Ascending aorta (tissue), 2 donors: ENCODE measurements around the gene ERC1. TPM values are rescaled to one million over a fixed set of nuclear protein-coding genes. Genes with fewer than 3 reads are reported as not detected.
"Not testable (repeated sequence)": the region's sequence is repeated elsewhere in the genome, so short reads cannot be mapped to it uniquely, and the experiment has no call there.

Experiments used
- DNase-seq, 2 donors: peaks; one replicate each; pipeline ENCODE4 v3.0.0-alpha.2; 2019; ENCODE audit warnings: low spot score in 2 of 2
- H3K27ac ChIP-seq, 2 donors: fragments of 200-600 bp; sonication (generic); one replicate each; pipeline ENCODE4 v1.5.1; 2016 to 2017; ENCODE audit warnings: mild to moderate bottlenecking in 1 of 2
- H3K27me3 ChIP-seq: fragments of 200-600 bp; sonication (generic); one replicate; pipeline ENCODE4 v1.5.1; 2017
- H3K36me3 ChIP-seq, 2 donors: fragments of 200-600 bp; sonication (generic); one replicate each; pipeline ENCODE4 v1.5.1; 2016
- H3K4me1 ChIP-seq, 2 donors: fragments of 200-600 bp; sonication (generic); one replicate each; pipeline ENCODE4 v1.5.1; 2016 to 2017; ENCODE audit warnings: mild to moderate bottlenecking in 1 of 2
- H3K4me3 ChIP-seq, 2 donors: fragments of 200-600 bp; sonication (generic); one replicate each; pipeline ENCODE4 v1.5.1; 2016 to 2017; ENCODE audit warnings: mild to moderate bottlenecking in 1 of 2
- H3K9me3 ChIP-seq, 2 donors: fragments of 200-600 bp; sonication (generic); one replicate each; pipeline ENCODE4 v1.5.1; 2016
- intact Hi-C: fragments of 100-400 bp; cut with DNase I; formaldehyde crosslinking; loops from one replicate; pipeline ENCODE4 v1.15.1; 2023
- total RNA-seq: library from RNA; depleted of rRNA; stranded (reverse); fragments of >200 nt; gene quantifications from one replicate; pipeline ENCODE4 v1.1.0, GENCODE V29; 2016
- TF ChIP-seq, protein P1 (sequence below), 3 experiments: fragments of 200-600 bp in 2 of 3; fragments of 450-650 bp in 1 of 3; sonication (generic) in 2 of 3; IDR thresholded peaks; one replicate each; pipeline ENCODE4 v1.5.1; 2016 to 2019; ENCODE audit warnings: antibody characterized with exemption in 3 of 3, mild to moderate bottlenecking in 1 of 3, moderate library complexity in 1 of 3

Gene ERC1
- total RNA-seq, 1 donor from 2014 or later = 41.4 TPM

DNA sequence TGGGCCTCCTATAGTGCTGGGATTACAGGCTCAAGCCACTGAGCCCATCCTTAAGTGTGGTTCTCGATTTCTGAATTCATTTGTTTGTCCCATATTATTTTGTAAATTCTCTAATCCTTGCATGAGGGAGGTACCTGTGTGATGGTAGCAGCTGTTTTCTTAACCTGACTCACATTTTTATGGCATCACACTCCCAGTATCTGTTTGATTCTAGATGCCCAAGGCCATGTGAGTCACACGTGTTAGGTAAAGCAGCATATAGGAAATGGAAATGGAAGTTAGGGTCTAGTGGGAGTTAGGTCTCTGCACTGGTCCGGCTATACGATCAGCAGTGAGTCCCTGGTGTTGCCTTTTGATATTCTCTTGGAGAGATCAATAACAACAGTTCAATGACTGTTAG, 198.1 kb downstream of the ERC1 start:
- no peaks in the 10 kb centered on the region for H3K27me3 ChIP-seq
- H3K27ac ChIP-seq = no peak overlapping the region
- intact Hi-C loops = no loop called here
- no peaks in the 10 kb centered on the region for H3K9me3 ChIP-seq
- DNase-seq = no peak
- no peaks in the 10 kb centered on the region for H3K4me1 ChIP-seq
- no peak overlapping the region for H3K4me3 ChIP-seq
- TF ChIP-seq, protein P1, sequence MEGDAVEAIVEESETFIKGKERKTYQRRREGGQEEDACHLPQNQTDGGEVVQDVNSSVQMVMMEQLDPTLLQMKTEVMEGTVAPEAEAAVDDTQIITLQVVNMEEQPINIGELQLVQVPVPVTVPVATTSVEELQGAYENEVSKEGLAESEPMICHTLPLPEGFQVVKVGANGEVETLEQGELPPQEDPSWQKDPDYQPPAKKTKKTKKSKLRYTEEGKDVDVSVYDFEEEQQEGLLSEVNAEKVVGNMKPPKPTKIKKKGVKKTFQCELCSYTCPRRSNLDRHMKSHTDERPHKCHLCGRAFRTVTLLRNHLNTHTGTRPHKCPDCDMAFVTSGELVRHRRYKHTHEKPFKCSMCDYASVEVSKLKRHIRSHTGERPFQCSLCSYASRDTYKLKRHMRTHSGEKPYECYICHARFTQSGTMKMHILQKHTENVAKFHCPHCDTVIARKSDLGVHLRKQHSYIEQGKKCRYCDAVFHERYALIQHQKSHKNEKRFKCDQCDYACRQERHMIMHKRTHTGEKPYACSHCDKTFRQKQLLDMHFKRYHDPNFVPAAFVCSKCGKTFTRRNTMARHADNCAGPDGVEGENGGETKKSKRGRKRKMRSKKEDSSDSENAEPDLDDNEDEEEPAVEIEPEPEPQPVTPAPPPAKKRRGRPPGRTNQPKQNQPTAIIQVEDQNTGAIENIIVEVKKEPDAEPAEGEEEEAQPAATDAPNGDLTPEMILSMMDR (IDR thresholded peaks at IDR 0.05) = no peak
- H3K36me3 ChIP-seq = peaks cover 12 to 32% of the 10 kb centered on the region in 2 donors

DNA sequence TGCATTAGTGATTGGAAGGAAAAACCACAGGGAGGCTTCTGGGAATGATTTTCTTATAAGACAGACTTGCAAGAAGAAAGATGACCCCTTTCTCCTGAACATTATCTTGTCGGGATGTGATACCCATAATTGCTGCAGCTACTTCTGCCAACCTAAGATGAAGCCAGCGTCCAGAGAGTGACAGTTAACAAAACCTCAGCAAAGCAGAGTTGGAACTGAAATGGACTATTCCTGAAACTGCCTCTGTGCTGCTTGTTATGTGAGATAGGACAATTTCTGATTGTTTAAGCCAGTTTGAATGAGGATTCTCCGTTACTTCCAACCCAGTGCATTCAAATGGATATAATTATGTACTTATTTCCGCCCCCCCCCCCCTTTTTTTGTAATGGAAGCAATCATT, 204.5 kb downstream of the ERC1 start:
- no peaks in the 10 kb centered on the region for H3K27me3 ChIP-seq
- TF ChIP-seq, protein P1 (IDR thresholded peaks at IDR 0.05) = no peak
- H3K36me3 ChIP-seq = peaks cover 5 to 24% of the 10 kb centered on the region in 2 donors
- no peaks in the 10 kb centered on the region for H3K4me1 ChIP-seq
- no peak overlapping the region for H3K27ac ChIP-seq
- no peak overlapping the region for H3K4me3 ChIP-seq
- intact Hi-C loops = no loop called here
- no peaks in the 10 kb centered on the region for H3K9me3 ChIP-seq
- DNase-seq = no peak

DNA sequence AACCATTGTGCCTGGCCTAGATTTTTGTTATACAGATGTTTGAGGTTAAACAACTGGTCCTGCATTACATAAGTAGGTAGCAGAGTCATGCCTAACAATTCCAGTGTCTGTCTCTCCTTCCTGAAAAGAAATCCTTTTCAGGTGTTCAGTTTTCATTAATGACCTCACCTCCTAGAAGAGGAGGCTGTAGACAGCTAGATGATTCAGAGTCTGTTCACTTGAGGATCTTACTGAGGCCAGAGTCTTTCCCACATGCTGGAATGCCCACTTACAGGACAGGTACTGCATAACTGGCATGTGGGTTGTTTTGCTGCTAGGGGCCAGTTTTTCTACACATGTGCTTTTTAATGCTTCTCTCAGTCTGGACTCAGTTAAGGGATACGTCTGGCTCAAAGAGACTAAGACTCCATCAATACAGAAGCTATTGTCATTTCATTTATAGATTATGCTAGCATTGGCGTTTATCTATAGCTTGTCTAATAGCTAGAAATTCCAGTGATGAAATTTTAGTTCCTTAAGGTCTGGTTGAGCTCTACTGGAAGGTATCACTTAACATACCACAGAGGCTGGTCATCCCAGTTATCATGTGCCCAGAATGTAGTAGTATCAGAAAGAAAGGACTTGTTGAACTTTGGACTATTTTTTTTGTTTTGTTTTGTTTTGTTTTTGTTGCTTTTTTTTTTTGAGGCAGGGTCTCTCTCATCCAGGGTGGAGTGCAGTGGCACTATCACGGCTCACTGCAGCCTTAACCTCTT, 206.4 kb downstream of the ERC1 start:
- Histone ChIP-seq H3K27ac (no peak overlapping the region), H3K9me3 (no peaks in the 10 kb centered on the region), H3K27me3 (no peaks in the 10 kb centered on the region), H3K36me3 (peaks cover 0 to 13% of the 10 kb centered on the region in 2 donors), H3K4me3 (no peak overlapping the region), H3K4me1 (no peaks in the 10 kb centered on the region)
- intact Hi-C loops = no loop called here
- DNase-seq = no peak
- TF ChIP-seq, protein P1 (IDR thresholded peaks at IDR 0.05) = no peak

DNA sequence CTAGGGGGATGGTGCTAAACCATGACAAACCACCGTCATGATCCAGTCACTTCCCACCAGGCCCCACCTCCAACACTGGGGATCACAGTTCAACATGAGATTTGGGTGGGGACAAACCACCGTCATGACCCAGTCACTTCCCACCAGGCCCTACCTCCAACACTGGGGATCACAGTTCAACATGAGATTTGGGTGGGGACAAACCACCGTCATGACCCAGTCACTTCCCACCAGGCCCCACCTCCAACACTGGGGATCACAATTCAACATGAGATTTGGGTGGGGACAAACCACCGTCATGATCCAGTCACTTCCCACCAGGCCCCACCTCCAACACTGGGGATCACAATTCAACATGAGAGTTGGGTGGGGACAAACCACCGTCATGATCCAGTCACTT, 207.8 kb downstream of the ERC1 start:
- H3K27me3 ChIP-seq, intact Hi-C loops, H3K4me1 ChIP-seq, DNase-seq, H3K36me3 ChIP-seq, H3K4me3 ChIP-seq, H3K27ac ChIP-seq, H3K9me3 ChIP-seq: not testable (repeated sequence)

DNA sequence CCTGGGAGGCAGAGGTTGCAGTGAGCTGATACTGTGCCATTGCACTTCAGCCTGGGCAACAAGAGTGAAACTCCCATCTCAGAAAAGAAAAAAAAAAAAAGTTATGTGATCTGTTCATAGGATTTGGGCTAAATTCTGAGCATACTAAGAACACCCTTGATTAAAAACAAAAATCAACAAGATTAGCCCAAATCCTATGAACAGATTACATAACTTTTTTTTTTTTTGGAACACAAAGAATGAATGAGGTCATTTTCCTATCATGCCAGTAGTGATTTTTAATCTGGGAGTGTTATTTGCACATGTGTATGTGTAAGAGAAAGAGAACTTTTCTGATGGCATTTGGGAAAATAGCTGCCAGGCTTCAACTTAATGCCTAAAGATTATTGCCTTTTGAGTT, 208.7 kb downstream of the ERC1 start:
- H3K9me3 ChIP-seq = no peaks in the 10 kb centered on the region
- TF ChIP-seq, protein P1 (IDR thresholded peaks at IDR 0.05) = no peak
- H3K27me3 ChIP-seq = no peaks in the 10 kb centered on the region
- H3K27ac ChIP-seq = no peak overlapping the region
- H3K4me1 ChIP-seq = peaks cover 0 to 4% of the 10 kb centered on the region in 2 donors
- intact Hi-C loops = no loop called here
- no peak for DNase-seq
- peaks cover 0 to 8% of the 10 kb centered on the region in 2 donors for H3K36me3 ChIP-seq
- no peak overlapping the region for H3K4me3 ChIP-seq

DNA sequence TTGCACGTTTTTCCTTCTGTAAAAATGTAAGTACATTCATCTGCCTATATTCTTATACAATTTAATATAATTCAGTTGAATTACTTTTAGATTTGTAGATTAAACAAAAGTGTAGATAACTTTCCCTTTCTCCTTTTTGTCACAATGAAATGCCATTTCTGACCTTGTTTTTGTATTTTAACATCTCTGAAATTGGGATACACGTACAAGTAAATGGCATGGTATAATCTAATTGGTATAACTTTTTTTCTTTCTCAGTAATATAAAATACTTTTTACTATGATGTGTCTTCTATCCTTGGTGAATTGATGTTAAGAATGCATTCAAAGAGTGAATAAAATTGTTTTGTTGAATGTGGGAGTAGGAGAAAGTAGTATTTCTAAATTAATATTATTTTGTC, 210.0 kb downstream of the ERC1 start:
- Histone ChIP-seq H3K4me3 (no peak overlapping the region), H3K9me3 (no peaks in the 10 kb centered on the region), H3K27ac (no peak overlapping the region), H3K27me3 (no peaks in the 10 kb centered on the region), H3K4me1 (peaks cover 0 to 11% of the 10 kb centered on the region in 2 donors), H3K36me3 (peaks cover 0 to 8% of the 10 kb centered on the region in 2 donors)
- intact Hi-C loops = no loop called here
- TF ChIP-seq, protein P1 (IDR thresholded peaks at IDR 0.05) = no peak
- DNase-seq = no peak
